ENCODE results near the gene NECAP2.
A peak's percentile ranks its signal among the peaks of the same experiment; 100 is the strongest.
"Not testable (repeated sequence)": the region's sequence is repeated elsewhere in the genome, so short reads cannot be mapped to it uniquely, and the experiment has no call there.

Gene NECAP2

DNA sequence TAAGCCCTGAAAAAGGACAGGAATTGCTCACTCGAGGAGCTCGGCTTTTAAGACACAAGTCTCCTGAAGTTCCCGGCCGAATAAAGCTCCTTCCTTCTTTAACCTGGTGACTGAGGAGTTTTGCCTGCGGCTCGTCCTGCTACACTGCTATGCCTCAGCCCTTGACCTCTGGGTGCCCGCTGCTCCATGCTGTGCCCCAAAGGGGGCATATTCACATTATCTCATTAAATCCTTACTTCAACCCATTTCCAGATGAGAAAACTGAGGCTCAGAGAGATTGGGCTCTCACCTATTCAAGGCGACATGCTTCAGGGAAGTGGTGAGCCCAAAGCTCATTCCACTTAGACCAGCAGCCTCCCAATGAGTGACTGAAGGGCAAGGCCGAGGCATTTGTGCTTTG lies 53.2 kb downstream of the NECAP2 start:
- H3K4me3 ChIP-seq (ENCODE audit: control insufficient read depth in 1 of 7, extremely low read depth in 1 of 7, insufficient read depth in 4 of 7, low read depth in 2 of 7, low read length in 6 of 7); H3K36me3 ChIP-seq (ENCODE audit: control insufficient read depth in 4 of 4, insufficient read depth in 4 of 4, low read length in 3 of 4); H3K27ac ChIP-seq (ENCODE audit: insufficient read depth in 1 of 2, low read depth in 1 of 2, low read length in 2 of 2, poor library complexity in 1 of 2, severe bottlenecking in 2 of 2); DNase-seq; POLR2A ChIA-PET; H3K27me3 ChIP-seq (replicated peaks in 2 of 5; ENCODE audit: control insufficient read depth in 4 of 5, insufficient read depth in 5 of 5, low read length in 4 of 5); H3K4me1 ChIP-seq (ENCODE audit: control extremely low read depth in 1 of 4, control insufficient read depth in 4 of 4, insufficient read depth in 4 of 4, low read length in 3 of 4); H3K9me3 ChIP-seq (ENCODE audit: control extremely low read depth in 1 of 5, control insufficient read depth in 4 of 5, insufficient read depth in 2 of 5, low read depth in 1 of 5, low read length in 4 of 5): not testable (repeated sequence)
- CTCF ChIA-PET, result interaction anchor here (0.6 to 0.7 kb wide), 2 partner anchors 188 to 218 kb away, joined by 3 read pairs; no protein-coding TSS in a partner anchor
- WGBS (ENCODE audit: insufficient coverage), result 85% methylated on average over 9 of the region's 9 CpGs

DNA sequence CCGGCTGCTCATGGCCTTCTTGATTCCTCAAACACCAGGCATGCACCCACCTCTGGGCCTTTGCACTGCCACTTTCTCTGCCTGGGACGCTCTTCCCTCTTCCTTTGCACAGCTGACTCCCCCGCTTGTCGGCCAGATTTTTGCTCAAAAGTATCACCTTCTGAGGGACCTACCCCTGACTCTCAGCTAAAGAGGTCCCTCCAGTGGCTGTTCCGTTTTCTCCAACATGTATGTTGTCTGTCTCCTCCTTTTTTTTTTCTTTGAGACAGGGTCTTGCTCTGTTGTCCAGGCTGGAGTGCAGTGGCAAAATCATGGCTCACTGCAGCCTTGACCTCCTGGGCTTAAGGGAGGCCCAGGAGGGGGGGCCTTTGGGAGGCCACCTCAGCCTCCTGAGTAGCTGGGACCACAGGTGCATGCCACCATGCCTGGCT lies 57.0 kb downstream of the NECAP2 start:
- H3K4me3 ChIP-seq (ENCODE audit: control insufficient read depth in 1 of 7, extremely low read depth in 1 of 7, insufficient read depth in 4 of 7, low read depth in 2 of 7, low read length in 6 of 7); H3K27ac ChIP-seq (ENCODE audit: insufficient read depth in 1 of 2, low read depth in 1 of 2, low read length in 2 of 2, poor library complexity in 1 of 2, severe bottlenecking in 2 of 2); H3K36me3 ChIP-seq (ENCODE audit: control insufficient read depth in 4 of 4, insufficient read depth in 4 of 4, low read length in 3 of 4); CTCF ChIA-PET; POLR2A ChIA-PET; H3K9me3 ChIP-seq (ENCODE audit: control extremely low read depth in 1 of 5, control insufficient read depth in 4 of 5, insufficient read depth in 2 of 5, low read depth in 1 of 5, low read length in 4 of 5); H3K27me3 ChIP-seq (replicated peaks in 2 of 5; ENCODE audit: control insufficient read depth in 4 of 5, insufficient read depth in 5 of 5, low read length in 4 of 5): not testable (repeated sequence)
- 100% methylated on average over 4 of the region's 5 CpGs for WGBS (ENCODE audit: insufficient coverage)
- DNase-seq, result peak in 2 of 3 donors; percentile 21 to 33
- H3K4me1 ChIP-seq (ENCODE audit: control extremely low read depth in 1 of 4, control insufficient read depth in 4 of 4, insufficient read depth in 4 of 4, low read length in 3 of 4), result peaks cover 0 to 25% (median 23%) of the 10 kb centered on the region in 4 experiments

DNA sequence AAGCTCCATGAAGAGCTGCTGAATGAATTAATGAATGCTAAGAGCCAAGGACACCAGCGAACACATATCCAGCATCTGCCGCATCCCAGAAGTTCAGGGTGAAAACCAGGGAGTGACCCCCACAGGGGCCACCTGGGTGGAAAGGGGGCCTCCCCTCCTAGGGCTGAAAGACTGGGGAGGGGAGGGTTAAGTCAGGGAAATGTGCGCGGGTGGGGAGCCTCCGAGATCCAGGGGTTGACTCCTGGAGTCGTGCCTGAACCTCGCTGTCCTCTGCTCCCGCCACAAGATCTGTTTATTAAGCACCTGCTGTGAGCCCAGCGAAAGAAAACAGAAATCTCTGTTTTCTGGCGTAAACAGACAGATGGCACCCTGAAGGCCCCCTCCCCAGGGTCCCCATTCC lies 57.5 kb downstream of the NECAP2 start:
- H3K36me3 ChIP-seq (ENCODE audit: control insufficient read depth in 4 of 4, insufficient read depth in 4 of 4, low read length in 3 of 4); CTCF ChIA-PET; DNase-seq; H3K27ac ChIP-seq (ENCODE audit: insufficient read depth in 1 of 2, low read depth in 1 of 2, low read length in 2 of 2, poor library complexity in 1 of 2, severe bottlenecking in 2 of 2); H3K9me3 ChIP-seq (ENCODE audit: control extremely low read depth in 1 of 5, control insufficient read depth in 4 of 5, insufficient read depth in 2 of 5, low read depth in 1 of 5, low read length in 4 of 5); POLR2A ChIA-PET; H3K27me3 ChIP-seq (replicated peaks in 2 of 5; ENCODE audit: control insufficient read depth in 4 of 5, insufficient read depth in 5 of 5, low read length in 4 of 5): not testable (repeated sequence)
- WGBS (ENCODE audit: insufficient coverage), result 36% methylated on average over 6 of the region's 10 CpGs
- Histone ChIP-seq H3K4me1 (ENCODE audit: control extremely low read depth in 1 of 4, control insufficient read depth in 4 of 4, insufficient read depth in 4 of 4, low read length in 3 of 4) (peaks cover 0 to 25% (median 23%) of the 10 kb centered on the region in 4 experiments), H3K4me3 (ENCODE audit: control insufficient read depth in 1 of 7, extremely low read depth in 1 of 7, insufficient read depth in 4 of 7, low read depth in 2 of 7, low read length in 6 of 7) (peak overlapping the region in 3 of 7 experiments; percentile 59 to 85 (median 68))

DNA sequence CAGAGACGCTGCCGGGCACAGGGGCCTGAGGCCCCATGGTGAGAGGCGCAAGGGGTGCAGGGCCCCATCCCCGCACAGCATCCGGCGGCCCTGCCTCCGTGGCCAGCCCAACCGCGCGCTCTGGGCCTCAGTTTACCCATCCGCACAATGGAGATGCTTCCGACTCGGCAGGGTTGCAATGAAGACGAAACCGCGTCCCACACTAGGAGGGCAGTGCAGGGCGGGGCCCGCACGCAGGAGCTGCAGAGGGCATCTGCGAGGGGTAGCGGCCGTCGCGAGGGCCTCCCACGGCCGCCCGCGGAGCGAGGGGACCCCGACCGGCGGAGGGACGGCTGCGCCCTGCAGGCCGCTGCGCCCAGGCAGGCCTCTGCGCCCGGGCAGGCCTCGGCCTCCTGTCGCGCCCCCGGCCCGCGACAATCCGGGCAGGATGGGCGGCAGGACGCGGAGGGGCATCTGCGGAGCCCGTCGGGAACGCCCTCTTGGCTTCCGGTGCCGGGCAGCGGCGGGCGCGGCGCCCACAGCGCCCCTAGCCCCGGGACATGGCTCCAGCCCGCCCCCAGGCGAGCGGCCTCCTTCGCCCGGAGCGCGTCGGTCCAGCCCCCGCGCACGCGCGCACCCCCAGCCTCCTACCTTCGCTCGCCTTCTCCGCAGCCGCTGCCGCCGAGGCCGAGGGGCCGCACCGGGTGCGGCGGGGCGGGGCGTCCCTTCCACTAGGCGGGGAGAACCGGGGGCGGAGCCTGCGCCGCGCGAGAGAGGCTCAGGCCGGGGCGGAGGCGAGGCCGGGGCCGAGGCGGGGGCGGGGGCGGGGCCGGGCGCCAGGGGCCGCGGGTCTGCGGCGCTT lies 58.3 kb downstream of the NECAP2 start:
- DNase-seq, result peak; percentile 84 to 88 (median 85)
- Histone ChIP-seq H3K27me3 (replicated peaks in 2 of 5; ENCODE audit: control insufficient read depth in 4 of 5, insufficient read depth in 5 of 5, low read length in 4 of 5) (no peaks in the 10 kb centered on the region), H3K36me3 (ENCODE audit: control insufficient read depth in 4 of 4, insufficient read depth in 4 of 4, low read length in 3 of 4) (no peaks in the 10 kb centered on the region), H3K27ac (ENCODE audit: insufficient read depth in 1 of 2, low read depth in 1 of 2, low read length in 2 of 2, poor library complexity in 1 of 2, severe bottlenecking in 2 of 2) (peak overlapping the region in 1 of 2 experiments; percentile 45), H3K4me1 (ENCODE audit: control extremely low read depth in 1 of 4, control insufficient read depth in 4 of 4, insufficient read depth in 4 of 4, low read length in 3 of 4) (peaks cover 0 to 25% (median 23%) of the 10 kb centered on the region in 4 experiments), H3K9me3 (ENCODE audit: control extremely low read depth in 1 of 5, control insufficient read depth in 4 of 5, insufficient read depth in 2 of 5, low read depth in 1 of 5, low read length in 4 of 5) (no peaks in the 10 kb centered on the region), H3K4me3 (ENCODE audit: control insufficient read depth in 1 of 7, extremely low read depth in 1 of 7, insufficient read depth in 4 of 7, low read depth in 2 of 7, low read length in 6 of 7) (peak overlapping the region; percentile 66 to 85 (median 73))
- CTCF ChIA-PET, result interaction anchor here (1.0 kb wide), 1 partner anchor 62 kb away, joined by 3 read pairs; the partner anchor contains the start of gene SPATA21
- POLR2A ChIA-PET, result no interaction called here
- WGBS (ENCODE audit: insufficient coverage), result under 1% methylated on average over 81 of the region's 108 CpGs

DNA sequence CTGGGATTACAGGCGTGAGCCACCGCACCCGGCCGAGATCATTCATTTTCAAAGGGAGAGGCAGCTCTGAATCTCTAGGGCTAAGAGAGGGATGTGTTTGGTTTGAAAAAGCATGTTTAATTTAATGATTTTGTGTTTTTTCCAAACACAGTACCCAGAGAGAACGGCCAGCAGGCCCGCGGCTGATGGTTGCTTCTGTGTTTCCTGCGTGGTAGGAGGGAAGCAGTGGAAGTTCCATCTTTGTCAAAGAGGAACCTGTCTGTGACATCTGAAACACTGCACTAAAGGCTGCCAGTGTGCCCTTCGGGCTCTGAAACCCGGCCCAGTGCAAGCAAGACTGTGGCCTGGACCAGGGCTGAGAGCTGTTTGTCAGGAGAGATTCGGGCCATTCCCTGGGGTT lies 59.9 kb downstream of the NECAP2 start:
- H3K4me1 ChIP-seq (ENCODE audit: control extremely low read depth in 1 of 4, control insufficient read depth in 4 of 4, insufficient read depth in 4 of 4, low read length in 3 of 4), result peaks cover 0 to 25% (median 23%) of the 10 kb centered on the region in 4 experiments
- H3K9me3 ChIP-seq (ENCODE audit: control extremely low read depth in 1 of 5, control insufficient read depth in 4 of 5, insufficient read depth in 2 of 5, low read depth in 1 of 5, low read length in 4 of 5); H3K36me3 ChIP-seq (ENCODE audit: control insufficient read depth in 4 of 4, insufficient read depth in 4 of 4, low read length in 3 of 4); H3K27me3 ChIP-seq (replicated peaks in 2 of 5; ENCODE audit: control insufficient read depth in 4 of 5, insufficient read depth in 5 of 5, low read length in 4 of 5); H3K4me3 ChIP-seq (ENCODE audit: control insufficient read depth in 1 of 7, extremely low read depth in 1 of 7, insufficient read depth in 4 of 7, low read depth in 2 of 7, low read length in 6 of 7); POLR2A ChIA-PET; H3K27ac ChIP-seq (ENCODE audit: insufficient read depth in 1 of 2, low read depth in 1 of 2, low read length in 2 of 2, poor library complexity in 1 of 2, severe bottlenecking in 2 of 2): not testable (repeated sequence)
- CTCF ChIA-PET, result interaction anchor here (0.6 kb wide), 1 partner anchor 122 kb away, joined by 3 read pairs; no protein-coding TSS in a partner anchor
- DNase-seq, result peak in 2 of 3 donors; percentile 36 to 52
- WGBS (ENCODE audit: insufficient coverage), result 100% methylated on average over 1 of the region's 11 CpGs

DNA sequence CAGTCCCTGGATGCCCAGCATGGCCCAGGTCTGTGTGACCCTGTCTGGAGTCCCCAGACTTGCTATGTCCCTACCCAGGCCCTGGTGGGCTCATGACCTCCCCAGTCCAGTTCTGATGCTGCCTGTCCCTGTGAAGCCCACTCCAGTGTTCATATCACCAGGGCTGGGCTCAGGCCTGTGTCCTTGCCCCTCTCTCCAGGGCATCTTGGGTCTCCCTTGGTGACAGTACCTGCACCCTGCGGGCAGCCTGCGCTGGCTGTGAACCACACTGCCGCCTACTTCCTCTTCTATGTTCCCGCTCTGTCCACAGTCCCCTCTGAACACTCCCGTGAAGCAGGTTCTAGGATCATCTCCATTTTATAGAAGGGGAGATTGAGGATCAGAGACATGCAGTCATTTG lies 60.5 kb downstream of the NECAP2 start:
- H3K27me3 ChIP-seq (replicated peaks in 2 of 5; ENCODE audit: control insufficient read depth in 4 of 5, insufficient read depth in 5 of 5, low read length in 4 of 5); H3K36me3 ChIP-seq (ENCODE audit: control insufficient read depth in 4 of 4, insufficient read depth in 4 of 4, low read length in 3 of 4); CTCF ChIA-PET; POLR2A ChIA-PET; H3K4me3 ChIP-seq (ENCODE audit: control insufficient read depth in 1 of 7, extremely low read depth in 1 of 7, insufficient read depth in 4 of 7, low read depth in 2 of 7, low read length in 6 of 7); H3K27ac ChIP-seq (ENCODE audit: insufficient read depth in 1 of 2, low read depth in 1 of 2, low read length in 2 of 2, poor library complexity in 1 of 2, severe bottlenecking in 2 of 2): not testable (repeated sequence)
- no CpG with 5 or more reads among the region's 5 CpGs for WGBS (ENCODE audit: insufficient coverage)
- DNase-seq, result peak in 2 of 3 donors; percentile 19 to 36
- Histone ChIP-seq H3K4me1 (ENCODE audit: control extremely low read depth in 1 of 4, control insufficient read depth in 4 of 4, insufficient read depth in 4 of 4, low read length in 3 of 4) (peaks cover 0 to 25% (median 23%) of the 10 kb centered on the region in 4 experiments), H3K9me3 (ENCODE audit: control extremely low read depth in 1 of 5, control insufficient read depth in 4 of 5, insufficient read depth in 2 of 5, low read depth in 1 of 5, low read length in 4 of 5) (peaks cover 0 to 10% (median 3%) of the 10 kb centered on the region in 5 experiments)

DNA sequence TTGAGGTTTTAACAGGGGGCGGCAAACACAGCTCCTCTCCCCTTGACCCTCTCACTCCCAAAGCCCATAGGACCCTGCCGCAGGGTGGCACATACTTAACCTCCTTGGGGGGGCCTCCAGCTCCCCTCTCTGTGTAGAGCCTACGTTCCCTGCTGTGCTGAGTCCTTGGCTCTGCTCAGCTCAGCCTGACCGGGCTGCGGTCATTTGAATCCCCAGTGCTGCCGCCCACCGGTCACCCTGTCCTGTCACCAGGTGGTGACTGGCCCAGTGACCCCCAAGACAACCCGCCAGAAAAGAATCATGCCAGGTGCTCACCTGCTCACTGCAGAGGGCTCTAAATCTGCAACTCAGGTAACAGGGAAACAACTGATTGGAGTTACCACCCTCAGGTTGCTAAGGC lies 60.9 kb downstream of the NECAP2 start:
- H3K36me3 ChIP-seq (ENCODE audit: control insufficient read depth in 4 of 4, insufficient read depth in 4 of 4, low read length in 3 of 4); DNase-seq; H3K4me3 ChIP-seq (ENCODE audit: control insufficient read depth in 1 of 7, extremely low read depth in 1 of 7, insufficient read depth in 4 of 7, low read depth in 2 of 7, low read length in 6 of 7); H3K27me3 ChIP-seq (replicated peaks in 2 of 5; ENCODE audit: control insufficient read depth in 4 of 5, insufficient read depth in 5 of 5, low read length in 4 of 5); POLR2A ChIA-PET; H3K27ac ChIP-seq (ENCODE audit: insufficient read depth in 1 of 2, low read depth in 1 of 2, low read length in 2 of 2, poor library complexity in 1 of 2, severe bottlenecking in 2 of 2); CTCF ChIA-PET: not testable (repeated sequence)
- 50% methylated on average over 1 of the region's 8 CpGs for WGBS (ENCODE audit: insufficient coverage)
- peaks cover 0 to 25% (median 23%) of the 10 kb centered on the region in 4 experiments for H3K4me1 ChIP-seq (ENCODE audit: control extremely low read depth in 1 of 4, control insufficient read depth in 4 of 4, insufficient read depth in 4 of 4, low read length in 3 of 4)
- peaks cover 0 to 13% (median 4%) of the 10 kb centered on the region in 5 experiments for H3K9me3 ChIP-seq (ENCODE audit: control extremely low read depth in 1 of 5, control insufficient read depth in 4 of 5, insufficient read depth in 2 of 5, low read depth in 1 of 5, low read length in 4 of 5)

Data from common myeloid progenitor, CD34-positive (primary cell).